GM12864 (cell line): ENCODE measurements around the gene ANKRD44.

Source experiments
- DNase-seq: peaks from one replicate; pipeline ENCODE4 v3.0.0-alpha.2; 2011; ENCODE audit warnings: low read depth
- H3K4me3 ChIP-seq: 2 replicates; pipeline ENCODE4 v1.5.1; 2011; ENCODE audit warnings: mild to moderate bottlenecking, low read depth, low read length, control low read depth
- CTCF ChIP-seq: IDR thresholded peaks from 2 replicates; pipeline ENCODE4 v1.5.1; 2011; ENCODE audit warnings: low read depth, mild to moderate bottlenecking, moderate library complexity, low read length, control low read depth, inconsistent platforms; ENCODE audit errors: missing control alignments

The ANKRD44 gene

GRCh38 chr2:197078535-197078934 is 232.0 kb downstream of the ANKRD44 start:
- no peak for DNase-seq
- no peak for TF ChIP-seq CTCF
- no peak overlapping the region for H3K4me3 ChIP-seq

GRCh38 chr2:197077336-197077735 is 233.2 kb downstream of the ANKRD44 start:
- no peak overlapping the region for H3K4me3 ChIP-seq
- no peak for TF ChIP-seq CTCF
- DNase-seq, result no peak

GRCh38 chr2:197076652-197077051 is 233.9 kb downstream of the ANKRD44 start:
- TF ChIP-seq CTCF, result no peak
- no peak for DNase-seq
- no peak overlapping the region for H3K4me3 ChIP-seq

GRCh38 chr2:197075754-197076337 is 234.7 kb downstream of the ANKRD44 start:
- no peak for DNase-seq
- H3K4me3 ChIP-seq, result no peak overlapping the region
- peak; percentile 46 for TF ChIP-seq CTCF

GRCh38 chr2:197075281-197075680 is 235.3 kb downstream of the ANKRD44 start:
- H3K4me3 ChIP-seq, result no peak overlapping the region
- no peak for TF ChIP-seq CTCF
- no peak for DNase-seq

GRCh38 chr2:197073701-197074433 is 236.7 kb downstream of the ANKRD44 start:
- no peak for DNase-seq
- no peak for TF ChIP-seq CTCF
- no peak overlapping the region for H3K4me3 ChIP-seq

GRCh38 chr2:197073270-197073669 is 237.3 kb downstream of the ANKRD44 start:
- no peak for TF ChIP-seq CTCF
- DNase-seq, result no peak
- H3K4me3 ChIP-seq, result no peak overlapping the region
